ENCODE results near the gene OLFML1. TPM values are rescaled to one million over a fixed set of nuclear protein-coding genes. Genes with fewer than 3 reads are reported as not detected.

Gene OLFML1
- total and polyA plus RNA-seq, 2 donors (not counting 3 experiments of a cell fraction or from before 2014, with no cell fraction given) = not detected

DNA sequence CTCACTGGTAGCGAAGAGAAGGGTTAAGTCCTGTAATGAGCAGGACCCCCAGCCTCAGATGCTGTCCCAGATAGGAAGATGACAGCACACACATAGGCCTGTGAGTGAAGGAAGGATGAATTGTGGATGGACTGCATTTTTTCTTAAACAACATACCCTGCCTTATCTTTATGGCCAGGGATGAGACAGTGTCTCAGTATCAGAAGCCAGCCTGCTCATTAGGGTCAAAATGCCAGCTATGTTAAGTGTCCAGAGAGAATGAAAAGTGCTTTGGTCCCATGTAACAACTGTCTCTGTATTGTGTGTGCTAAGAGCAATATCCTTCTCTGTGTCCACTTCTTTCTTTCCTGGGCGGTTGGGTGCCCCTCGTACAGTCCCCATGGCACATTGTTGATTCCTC lies 58.7 kb downstream of the OLFML1 start:
- Histone ChIP-seq H3K9me1 (replicated peaks; ENCODE audit: control insufficient read depth, extremely low read depth, insufficient read depth, low read length) (no peaks in the 10 kb centered on the region), H3K9me3 (replicated peaks; ENCODE audit: control insufficient read depth, insufficient read depth, low read length) (no peaks in the 10 kb centered on the region), H3K79me2 (ENCODE audit: control insufficient read depth, insufficient read depth, low read length) (no peaks in the 10 kb centered on the region), H3K4me3 (replicated peaks in 1 of 3; ENCODE audit: insufficient read depth in 1 of 3, low read depth in 1 of 3, low read length in 3 of 3) (no peak overlapping the region), H3K9ac (replicated peaks; ENCODE audit: extremely low read depth, insufficient read depth, low read length) (no peak overlapping the region), H3K4me2 (ENCODE audit: insufficient read depth, low read length) (no peak overlapping the region), H4K20me1 (replicated peaks; ENCODE audit: control insufficient read depth, extremely low read depth, insufficient read depth, low read length) (no peaks in the 10 kb centered on the region), H3K27me3 (ENCODE audit: control insufficient read depth in 2 of 2, insufficient read depth in 2 of 2, low read length in 2 of 2) (peaks cover 0 to 5% of the 10 kb centered on the region in 2 experiments), H3K4me1 (ENCODE audit: control insufficient read depth, extremely low read depth, insufficient read depth, low read length) (no peaks in the 10 kb centered on the region), H3K36me3 (ENCODE audit: control insufficient read depth in 2 of 2, extremely low read depth in 1 of 2, insufficient read depth in 2 of 2, low read length in 2 of 2) (no peaks in the 10 kb centered on the region), H2AFZ (ENCODE audit: low read depth, low read length) (no peak overlapping the region), H3K27ac (ENCODE audit: insufficient read depth, low read depth, low read length) (no peak overlapping the region)
- ChIA-PET CTCF (interaction anchor here (1.5 kb wide), 2 partner anchors 14 to 113 kb away, joined by 4 to 5 read pairs; no protein-coding TSS in a partner anchor), POLR2A (interaction anchor here (0.7 kb wide), 1 partner anchor 92 kb away, joined by 4 read pairs; no protein-coding TSS in a partner anchor)
- TF ChIP-seq FOS (IDR thresholded peaks at IDR 0.05; ENCODE audit: borderline replicate concordance, insufficient read depth, low read length) (no peak), POLR2AphosphoS5 (IDR thresholded peaks at IDR 0.05; ENCODE audit: insufficient read depth, low read depth, low read length) (no peak), GATA2 (IDR thresholded peaks at IDR 0.05; ENCODE audit: insufficient read depth, insufficient read length, low read depth, low read length) (no peak), EZH2 (IDR thresholded peaks at IDR 0.05; ENCODE audit: borderline replicate concordance, low read depth, low read length, severe bottlenecking) (no peak), MAX (IDR thresholded peaks at IDR 0.05; ENCODE audit: insufficient read depth, insufficient read length) (no peak), MYC (IDR thresholded peaks at IDR 0.05; ENCODE audit: low read depth, low read length) (no peak), JUN (IDR thresholded peaks at IDR 0.05; ENCODE audit: borderline replicate concordance, insufficient read depth, insufficient read length, low read depth) (no peak), POLR2A (IDR thresholded peaks at IDR 0.05; ENCODE audit: low read depth, low read length) (no peak)
- TF ChIP-seq, protein P1, sequence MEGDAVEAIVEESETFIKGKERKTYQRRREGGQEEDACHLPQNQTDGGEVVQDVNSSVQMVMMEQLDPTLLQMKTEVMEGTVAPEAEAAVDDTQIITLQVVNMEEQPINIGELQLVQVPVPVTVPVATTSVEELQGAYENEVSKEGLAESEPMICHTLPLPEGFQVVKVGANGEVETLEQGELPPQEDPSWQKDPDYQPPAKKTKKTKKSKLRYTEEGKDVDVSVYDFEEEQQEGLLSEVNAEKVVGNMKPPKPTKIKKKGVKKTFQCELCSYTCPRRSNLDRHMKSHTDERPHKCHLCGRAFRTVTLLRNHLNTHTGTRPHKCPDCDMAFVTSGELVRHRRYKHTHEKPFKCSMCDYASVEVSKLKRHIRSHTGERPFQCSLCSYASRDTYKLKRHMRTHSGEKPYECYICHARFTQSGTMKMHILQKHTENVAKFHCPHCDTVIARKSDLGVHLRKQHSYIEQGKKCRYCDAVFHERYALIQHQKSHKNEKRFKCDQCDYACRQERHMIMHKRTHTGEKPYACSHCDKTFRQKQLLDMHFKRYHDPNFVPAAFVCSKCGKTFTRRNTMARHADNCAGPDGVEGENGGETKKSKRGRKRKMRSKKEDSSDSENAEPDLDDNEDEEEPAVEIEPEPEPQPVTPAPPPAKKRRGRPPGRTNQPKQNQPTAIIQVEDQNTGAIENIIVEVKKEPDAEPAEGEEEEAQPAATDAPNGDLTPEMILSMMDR (IDR thresholded peaks at IDR 0.05; ENCODE audit: extremely low read depth in 1 of 2, insufficient read depth in 1 of 2, low read depth in 1 of 2, low read length in 2 of 2) = no peak
- DNase-seq (ENCODE audit: low read depth, low spot score) (no peak), FAIRE-seq (no peak)
- dilution Hi-C loops (cut with MboI; ENCODE audit: extremely low pct_ligation_motif_present, low sequenced_read_pairs) (no loop called here), intact Hi-C loops (cut with micrococcal nuclease) (no loop called here)
- no TSS peak for BruUV-seq (replicated peaks)
